ENCODE measurements around the gene PPP1R9B.

GRCh38 chr17:50109207-50109606 is 41.3 kb downstream of the PPP1R9B start:
- TF ChIP-seq CTCF (IDR thresholded peaks at IDR 0.05) (no peak), USF2 (CRISPR knock-in tag; IDR thresholded peaks at IDR 0.05) (no peak), ZNF138 (CRISPR knock-in tag; conservative IDR thresholded peaks at IDR 0.05) (no peak), ZBTB21 (CRISPR knock-in tag; IDR thresholded peaks at IDR 0.05; ENCODE audit: borderline replicate concordance) (no peak), PRDM15 (CRISPR knock-in tag; IDR thresholded peaks at IDR 0.05) (no peak), AFF4 (CRISPR knock-in tag; IDR thresholded peaks at IDR 0.05; ENCODE audit: borderline replicate concordance) (no peak), GABPB1 (CRISPR knock-in tag; IDR thresholded peaks at IDR 0.05) (no peak), PREB (CRISPR knock-in tag; IDR thresholded peaks at IDR 0.05; ENCODE audit: borderline replicate concordance) (no peak), MAX (CRISPR knock-in tag; IDR thresholded peaks at IDR 0.05) (no peak), CBFB (CRISPR knock-in tag; IDR thresholded peaks at IDR 0.05; ENCODE audit: low read depth) (no peak), JUN (CRISPR knock-in tag; IDR thresholded peaks at IDR 0.05) (no peak), ATF2 (CRISPR knock-in tag; IDR thresholded peaks at IDR 0.05; ENCODE audit: borderline replicate concordance, low read depth) (no peak), ETV6 (CRISPR knock-in tag; IDR thresholded peaks at IDR 0.05) (no peak)

Data from WTC11 (cell line).